K562 treated with DMSO at 1 percent for 48 hours (cell line): ENCODE data around the gene OR4D2. TPM values are rescaled to one million over a fixed set of nuclear protein-coding genes. Genes with fewer than 3 reads are reported as not detected.

ENCODE experiments used
- total RNA-seq: library from RNA; unstranded; fragments of 300-600 nt; gene quantifications from 2 replicates; pipeline ENCODE4 v1.2.3, GENCODE V29; 2022; ENCODE audit warnings: low replicate concordance; ENCODE audit errors: extremely low read depth

The OR4D2 gene
- not detected in 2 replicates for total RNA-seq

DNA sequence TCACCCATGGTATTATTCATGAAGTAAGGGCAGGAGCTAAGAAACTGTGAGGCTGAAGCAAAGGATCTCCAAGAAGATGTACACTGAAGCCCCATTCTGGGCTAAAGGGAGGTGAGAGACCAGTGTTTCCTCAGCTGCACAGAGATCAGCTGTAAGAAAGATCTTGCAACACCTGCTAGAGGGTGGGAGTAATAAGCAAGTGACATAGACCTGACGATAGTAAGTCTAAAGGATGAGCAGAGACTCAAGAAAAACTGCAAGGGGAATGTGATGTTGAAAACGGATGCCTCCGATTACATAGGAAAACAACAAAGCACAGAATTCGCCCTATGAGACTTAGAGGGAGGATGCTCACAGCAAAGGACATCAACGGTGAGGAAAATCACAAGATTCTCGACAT lies at the start of gene OR4D2:
Gene OR4D2, plus strand, starts transcription at position 301 of the 400 bp plus-strand sequence. CDS start 2,674 bp downstream, outside the sequence.

GRCh38 chr17:58147930-58148434 lies 18.8 kb upstream of the OR4D2 start, which contains the start of gene OR4D1:
Gene OR4D1 (plus strand): TSS chr17:58148384. CDS start chr17:58155154, 6,770 bp downstream.

DNA sequence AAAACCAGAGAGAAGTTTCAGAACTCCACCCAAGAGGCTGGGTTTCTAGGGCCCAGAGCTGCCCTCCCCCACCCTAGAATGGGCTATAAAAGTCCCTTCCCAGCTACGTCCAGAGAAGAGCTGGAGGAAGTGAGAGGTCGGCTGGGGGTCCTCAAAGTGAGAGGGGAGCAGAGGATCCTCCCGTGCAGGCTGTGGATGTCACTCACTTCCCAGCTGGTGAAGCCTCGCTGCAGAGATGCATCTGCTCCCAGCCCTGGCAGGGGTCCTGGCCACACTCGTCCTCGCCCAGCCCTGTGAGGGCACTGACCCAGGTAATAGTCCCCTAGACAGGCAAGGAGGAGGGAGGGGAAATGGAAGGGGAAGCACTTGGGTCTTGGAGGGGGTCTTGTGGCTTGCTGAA lies 25.8 kb downstream of the OR4D2 start, which contains the start of gene EPX:
Gene EPX, plus strand, starts transcription at position 115 of the 400 bp plus-strand sequence. Its CDS starts 121 bp downstream, at position 236.

DNA sequence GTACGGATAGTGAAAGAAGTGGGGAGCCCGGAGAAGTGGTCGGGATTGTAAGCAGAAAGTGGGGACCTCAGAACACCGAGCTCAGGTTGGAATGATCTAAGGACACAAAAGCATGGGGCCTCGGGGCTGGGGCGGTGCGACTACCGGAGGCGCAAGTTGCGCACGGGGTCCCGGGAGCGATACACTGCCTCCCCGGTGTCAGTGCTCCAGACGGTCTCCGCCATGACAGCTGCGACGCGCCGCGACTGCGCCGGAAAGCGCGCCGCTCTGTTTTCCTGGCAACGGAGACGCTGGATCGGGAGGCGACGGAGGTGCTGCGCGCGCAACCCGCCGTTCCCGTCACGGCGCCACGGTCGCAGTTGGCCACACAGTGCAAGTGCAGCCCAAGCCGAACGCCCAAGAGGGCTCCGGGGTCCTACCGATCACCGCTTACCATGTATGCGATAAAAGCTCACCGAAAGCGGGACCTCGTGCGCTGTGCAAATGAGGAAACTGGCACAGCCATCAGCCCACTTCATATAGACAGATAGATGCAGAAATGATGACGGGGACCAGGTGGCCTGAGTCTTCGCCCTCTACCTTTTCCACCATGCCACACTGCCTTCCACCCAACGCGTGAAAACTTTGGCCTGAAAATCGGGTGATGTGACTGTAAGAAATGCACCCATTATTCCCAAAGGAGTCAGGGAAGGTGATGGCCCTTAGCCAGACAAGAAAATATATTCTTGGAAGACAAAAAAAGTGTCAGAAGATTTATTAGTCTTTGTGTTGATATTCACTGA lies 52.4 kb downstream of the OR4D2 start, which contains the start of gene MKS1:
Gene MKS1, minus strand, starts transcription at position 249 of the 782 bp plus-strand sequence. Its CDS starts 25 bp downstream, at position 224.

Other genes with a start within 250 kb of the OR4D2 start
- not detected in 2 replicates for gene CUEDC1, start 211.6 kb upstream of the OR4D2 start, total RNA-seq
- not detected in 2 replicates for gene VEZF1, start 178.7 kb upstream of the OR4D2 start, total RNA-seq
- not detected in 2 replicates for gene SRSF1, start 159.7 kb upstream of the OR4D2 start, total RNA-seq
- gene DYNLL2, start 83.6 kb upstream of the OR4D2 start, total RNA-seq = not detected in 2 replicates
- gene OR4D1, start 18.6 kb upstream of the OR4D2 start, total RNA-seq = not detected in 2 replicates
- not detected in 2 replicates for gene EPX, start 25.7 kb downstream of the OR4D2 start, total RNA-seq
- not detected in 2 replicates for gene MKS1, start 52.3 kb downstream of the OR4D2 start, total RNA-seq
- not detected in 2 replicates for gene LPO, start 71.6 kb downstream of the OR4D2 start, total RNA-seq
- not detected in 2 replicates for gene MPO, start 114.0 kb downstream of the OR4D2 start, total RNA-seq
- gene TSPOAP1, start 161.8 kb downstream of the OR4D2 start, total RNA-seq = not detected in 2 replicates
- not detected in 2 replicates for gene SUPT4H1, start 185.2 kb downstream of the OR4D2 start, total RNA-seq